ENCODE measurements around the gene PRADC1.

The PRADC1 gene

DNA sequence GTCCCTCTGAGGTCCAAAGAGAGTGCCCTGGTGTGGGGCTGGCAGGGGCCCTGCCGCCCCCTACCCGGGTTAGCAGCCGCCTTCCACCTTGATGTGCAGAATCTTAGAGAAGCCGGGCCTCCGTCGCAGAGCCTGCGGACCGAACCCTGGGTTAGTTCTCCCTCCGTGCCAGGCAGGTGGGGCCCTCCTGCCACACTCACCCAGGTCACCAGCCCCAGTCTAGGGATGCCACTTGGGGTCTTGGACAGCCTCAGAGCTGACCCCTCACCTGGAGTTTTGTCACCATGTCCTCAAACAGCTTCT, 25.8 kb upstream of the PRADC1 start:
- DNase-seq (ENCODE audit: low spot score) = no peak

DNA sequence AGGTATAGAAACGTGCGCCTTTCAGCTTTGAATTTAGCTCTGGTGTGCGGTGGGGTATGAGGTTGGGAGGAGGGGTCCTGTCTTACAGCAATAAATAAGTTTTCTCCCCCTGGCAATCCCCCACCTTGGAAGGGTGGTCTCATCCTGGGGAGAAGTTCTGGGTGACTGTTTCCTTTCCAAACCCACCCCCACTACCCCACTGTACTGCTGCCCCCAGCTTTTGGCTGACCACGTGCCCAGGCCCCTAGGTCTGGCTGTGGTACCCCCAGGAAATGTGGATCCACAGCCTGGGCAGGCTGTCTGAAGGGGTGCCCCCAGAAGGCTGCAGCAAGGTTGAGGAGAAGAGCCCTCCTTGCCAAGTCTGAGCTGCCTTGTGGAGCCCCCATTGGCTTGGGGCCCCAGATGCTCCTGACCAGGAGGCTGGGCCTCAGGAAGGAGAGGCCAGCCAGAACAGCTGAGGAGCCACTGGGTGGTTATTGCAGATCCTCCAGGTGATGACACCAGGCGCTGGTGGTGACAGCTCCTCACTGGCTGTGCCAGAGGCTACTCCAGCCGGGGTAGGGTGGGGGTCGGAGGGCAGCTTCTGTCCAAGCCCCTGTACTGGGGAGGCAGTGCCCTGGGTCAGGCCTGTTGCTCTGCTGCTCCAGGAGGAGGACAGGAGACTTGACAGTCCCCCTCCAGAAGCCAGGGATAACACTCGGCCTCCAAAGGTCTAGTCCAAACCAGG, 25.3 kb upstream of the PRADC1 start:
- DNase-seq (ENCODE audit: low spot score) = no peak

DNA sequence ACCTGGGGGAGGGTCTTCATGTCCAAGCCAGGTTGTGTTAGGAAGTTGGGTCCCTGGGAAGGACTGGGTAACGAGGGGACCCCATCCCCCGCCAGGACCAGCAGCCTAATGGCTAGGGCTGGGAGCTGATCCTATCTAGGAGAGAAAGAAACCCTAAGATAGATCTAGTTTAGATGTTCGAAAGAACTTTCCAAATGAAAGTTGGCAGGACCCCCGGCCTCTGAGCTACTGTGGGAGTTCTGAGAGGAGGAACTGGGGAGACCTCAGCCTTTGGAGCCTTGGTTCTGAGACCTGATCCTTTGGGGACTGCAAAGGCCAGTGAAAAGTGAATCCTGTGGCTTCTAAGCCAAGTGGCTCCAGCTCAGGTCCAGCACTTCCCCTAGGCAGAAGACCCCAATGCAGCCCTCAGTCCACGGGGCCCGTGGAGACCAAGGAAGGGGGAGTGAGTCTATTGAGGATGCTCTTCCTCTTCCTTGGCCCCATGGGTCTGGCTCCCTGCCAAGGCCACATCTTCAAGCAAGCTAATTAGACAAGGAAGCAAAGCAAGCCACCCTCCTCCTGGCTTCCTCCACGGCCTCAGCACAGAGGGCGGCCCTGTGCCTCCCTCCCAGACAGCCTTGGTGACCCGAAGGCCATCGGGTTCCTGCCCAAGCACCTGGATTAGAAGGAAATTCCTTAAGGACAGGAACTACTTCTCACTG, 24.5 kb upstream of the PRADC1 start:
- DNase-seq (ENCODE audit: low spot score) = no peak

DNA sequence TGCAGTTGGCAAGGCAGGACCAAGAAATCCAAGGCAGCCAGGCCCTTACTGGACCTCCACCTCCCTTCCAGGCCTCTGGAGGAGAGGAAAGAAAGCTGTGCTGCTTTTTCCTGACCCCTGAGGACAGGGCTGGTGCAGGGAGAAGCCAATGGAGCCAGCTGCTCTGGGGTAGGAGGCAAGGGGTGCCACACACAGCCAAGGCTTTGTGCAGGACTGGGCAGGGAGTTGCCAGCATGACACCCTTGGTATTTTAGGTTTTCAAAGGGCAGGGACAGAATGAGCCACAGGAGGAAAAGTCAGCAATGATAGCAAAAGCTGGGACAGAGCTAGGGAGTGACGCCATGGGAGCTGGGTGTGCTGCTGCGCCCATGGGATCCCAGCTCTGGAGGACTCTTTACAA, 24.0 kb upstream of the PRADC1 start:
- DNase-seq (ENCODE audit: low spot score) = no peak

DNA sequence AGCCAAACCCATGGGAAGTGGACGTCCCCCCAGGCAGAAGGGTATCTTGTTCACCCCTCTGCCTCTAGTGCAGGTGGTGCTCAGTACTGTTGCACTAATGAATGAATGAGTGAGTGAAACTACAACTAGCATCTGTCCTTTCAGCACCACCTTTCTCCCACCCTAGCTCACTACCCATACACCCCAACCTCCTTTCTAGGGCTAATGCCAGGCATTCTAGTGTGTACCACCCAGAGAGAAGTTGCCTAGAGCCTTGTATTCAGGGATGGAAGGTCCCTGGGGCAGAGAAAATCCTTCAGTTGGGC, 23.5 kb upstream of the PRADC1 start:
- DNase-seq (ENCODE audit: low spot score) = no peak

DNA sequence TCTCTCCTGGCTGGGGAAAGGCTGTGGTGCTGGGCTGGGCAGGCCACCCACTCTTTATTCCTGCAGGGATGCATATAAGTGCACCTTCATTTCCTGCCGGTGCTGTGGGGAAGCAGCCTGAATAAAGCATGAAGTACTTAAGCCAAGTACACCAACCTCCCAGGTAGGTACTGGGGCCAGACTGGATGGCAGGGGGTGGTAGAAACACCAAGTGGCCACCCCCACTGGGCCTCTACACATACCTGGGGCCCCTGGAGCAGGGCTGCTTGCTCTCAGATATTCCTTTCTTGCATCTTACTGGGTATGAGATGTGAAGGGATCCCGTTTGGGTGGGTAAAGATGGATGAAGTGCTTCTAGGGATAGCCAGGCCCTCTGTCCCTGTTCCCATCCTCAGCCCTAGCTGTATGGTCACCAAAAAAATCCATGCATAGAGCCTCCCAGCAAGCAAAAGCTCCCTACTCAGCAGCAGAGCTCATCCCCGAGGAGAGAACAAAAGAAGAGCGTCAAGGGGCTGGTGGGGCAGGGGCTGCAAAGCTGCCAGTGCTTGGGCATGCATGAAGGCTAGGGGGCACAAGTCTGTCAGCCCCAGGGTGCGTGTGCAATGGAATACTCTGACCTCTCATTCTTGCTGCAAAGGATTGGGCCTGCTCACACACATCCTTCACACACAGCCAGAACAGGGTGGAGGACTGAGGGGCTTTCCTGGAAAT, 23.0 kb upstream of the PRADC1 start:
- no peak for DNase-seq (ENCODE audit: low spot score)

DNA sequence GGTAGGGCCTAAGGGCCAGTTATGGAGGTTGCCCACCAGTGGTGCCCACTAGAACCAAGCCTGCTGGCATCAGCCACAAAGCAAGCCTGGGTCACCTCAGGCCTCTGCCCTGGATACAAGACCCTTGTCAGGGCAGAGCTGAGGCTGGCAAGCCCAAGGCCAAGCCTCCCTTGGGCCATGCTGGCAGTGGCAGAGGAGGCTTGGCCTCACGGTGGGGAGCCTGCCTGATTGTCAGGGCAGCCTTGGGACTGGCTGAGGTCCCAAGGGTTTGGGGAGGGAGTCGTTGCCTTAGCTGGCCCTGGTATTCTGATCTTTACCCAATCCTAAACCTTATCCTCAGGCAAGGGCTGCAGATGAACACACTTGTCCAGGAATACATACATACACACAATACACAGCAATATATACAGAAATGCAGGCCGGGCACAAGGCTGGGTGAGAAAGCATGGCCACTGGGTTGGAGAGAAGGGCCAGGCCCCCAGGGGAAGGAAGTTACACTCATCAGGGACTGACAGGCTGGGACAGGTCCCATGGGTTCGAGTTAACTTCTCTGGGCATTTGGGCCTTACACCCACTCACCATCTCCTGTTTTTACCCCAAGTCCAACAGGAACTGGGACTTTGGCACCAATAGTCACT, 22.1 kb upstream of the PRADC1 start:
- DNase-seq (ENCODE audit: low spot score) = no peak

DNA sequence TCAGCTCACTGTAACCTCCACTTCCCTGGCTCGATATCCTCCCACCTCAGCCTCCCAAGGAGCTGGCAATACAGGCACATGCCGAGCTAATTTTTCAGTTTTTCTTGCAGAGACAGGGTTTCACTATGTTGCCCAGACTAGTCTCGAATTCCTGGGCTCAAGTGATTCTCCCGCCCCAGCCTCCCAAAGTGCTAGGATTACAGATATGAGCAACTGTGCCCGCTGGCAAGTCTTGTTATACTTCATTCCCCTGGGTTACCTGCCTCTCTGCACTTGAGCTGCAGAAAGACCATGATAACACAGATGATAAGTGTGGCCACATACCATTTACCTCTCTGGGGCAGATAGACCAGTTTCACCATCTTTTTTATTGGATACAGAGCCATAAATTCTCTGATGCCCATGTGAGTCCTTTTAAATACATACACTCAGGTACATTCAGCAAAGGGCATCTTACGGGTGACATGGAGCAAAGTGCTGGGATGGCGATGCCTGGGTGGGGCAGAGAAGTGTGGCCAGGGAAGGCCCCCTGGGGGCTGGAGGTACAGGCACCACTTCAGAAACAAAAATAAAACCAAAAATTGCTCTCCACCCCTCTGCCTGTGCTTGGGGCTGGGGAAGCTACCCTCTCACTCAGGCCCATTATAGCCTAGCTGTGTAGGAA, 21.4 kb upstream of the PRADC1 start:
- no peak for DNase-seq (ENCODE audit: low spot score)

DNA sequence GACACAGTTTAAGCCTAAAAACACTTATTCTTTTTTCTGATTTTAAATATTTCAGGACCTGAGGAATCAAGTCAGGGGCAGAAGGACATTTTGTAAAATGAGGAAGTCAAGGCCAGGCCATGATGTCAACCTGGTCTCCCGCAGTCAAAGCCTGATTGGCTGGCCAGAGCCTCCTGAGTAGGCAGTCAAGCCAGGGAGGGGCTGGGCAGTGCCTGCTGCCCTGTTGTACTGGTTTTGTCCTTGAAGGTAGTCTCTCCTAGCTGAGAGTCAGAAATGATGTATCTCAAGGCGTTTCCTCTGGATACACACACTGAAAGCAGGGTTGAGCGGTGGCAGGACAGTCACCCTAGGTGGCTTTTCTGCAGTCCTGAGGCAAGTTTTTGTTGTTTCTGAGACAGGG, 20.9 kb upstream of the PRADC1 start:
- DNase-seq (ENCODE audit: low spot score) = no peak

DNA sequence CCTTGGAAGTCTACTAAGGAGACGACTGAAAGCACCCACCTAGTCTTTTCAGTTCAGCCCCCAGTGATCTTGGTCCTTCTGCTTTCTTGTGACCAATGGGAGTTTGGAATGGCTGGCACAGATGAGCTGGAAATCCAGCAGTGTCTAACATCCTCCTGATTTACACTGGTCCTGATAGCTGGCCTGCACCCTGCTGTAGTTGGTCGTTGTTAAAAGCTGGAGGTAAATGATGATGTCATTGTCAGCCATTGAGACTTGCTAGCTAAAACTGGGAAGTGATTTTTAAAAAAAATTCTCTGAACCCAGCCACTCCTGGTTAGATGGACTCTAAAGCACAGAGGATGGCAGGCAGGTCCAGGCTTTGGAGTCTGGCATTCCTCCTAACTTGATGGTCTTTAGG, 20.4 kb upstream of the PRADC1 start:
- no peak for DNase-seq (ENCODE audit: low spot score)

DNA sequence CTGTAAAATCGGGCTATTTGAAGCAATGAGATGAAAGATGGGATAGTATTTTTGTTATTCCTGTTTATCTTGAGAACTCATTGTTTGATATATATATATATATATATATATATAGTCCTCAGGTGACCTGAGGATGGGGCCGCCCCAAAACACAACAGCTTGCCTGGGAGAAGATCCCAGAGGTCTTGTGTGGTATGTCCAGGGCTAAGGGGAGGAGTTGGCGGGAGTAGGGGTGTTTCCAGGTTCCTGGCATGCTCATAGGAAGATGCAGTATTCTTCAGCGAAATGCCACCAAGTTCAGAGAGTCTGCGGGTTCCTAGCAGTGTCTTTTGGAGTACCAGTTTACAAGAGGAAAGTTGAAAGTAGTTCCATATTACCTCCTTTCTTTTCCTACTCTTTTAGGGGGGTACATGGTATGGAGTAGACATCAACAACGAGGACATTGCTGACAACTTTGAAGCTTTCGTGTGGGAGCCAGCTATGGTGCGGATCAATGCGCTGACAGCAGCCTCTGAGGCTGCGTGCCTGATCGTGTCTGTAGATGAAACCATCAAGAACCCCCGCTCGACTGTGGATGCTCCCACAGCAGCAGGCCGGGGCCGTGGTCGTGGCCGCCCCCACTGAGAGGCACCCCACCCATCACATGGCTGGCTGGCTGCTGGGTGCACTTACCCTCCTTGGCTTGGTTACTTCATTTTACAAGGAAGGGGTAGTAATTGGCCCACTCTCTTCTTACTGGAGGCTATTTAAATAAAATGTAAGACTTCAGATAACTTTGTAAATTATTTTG, 19.4 kb upstream of the PRADC1 start:
- no peak for DNase-seq (ENCODE audit: low spot score)

DNA sequence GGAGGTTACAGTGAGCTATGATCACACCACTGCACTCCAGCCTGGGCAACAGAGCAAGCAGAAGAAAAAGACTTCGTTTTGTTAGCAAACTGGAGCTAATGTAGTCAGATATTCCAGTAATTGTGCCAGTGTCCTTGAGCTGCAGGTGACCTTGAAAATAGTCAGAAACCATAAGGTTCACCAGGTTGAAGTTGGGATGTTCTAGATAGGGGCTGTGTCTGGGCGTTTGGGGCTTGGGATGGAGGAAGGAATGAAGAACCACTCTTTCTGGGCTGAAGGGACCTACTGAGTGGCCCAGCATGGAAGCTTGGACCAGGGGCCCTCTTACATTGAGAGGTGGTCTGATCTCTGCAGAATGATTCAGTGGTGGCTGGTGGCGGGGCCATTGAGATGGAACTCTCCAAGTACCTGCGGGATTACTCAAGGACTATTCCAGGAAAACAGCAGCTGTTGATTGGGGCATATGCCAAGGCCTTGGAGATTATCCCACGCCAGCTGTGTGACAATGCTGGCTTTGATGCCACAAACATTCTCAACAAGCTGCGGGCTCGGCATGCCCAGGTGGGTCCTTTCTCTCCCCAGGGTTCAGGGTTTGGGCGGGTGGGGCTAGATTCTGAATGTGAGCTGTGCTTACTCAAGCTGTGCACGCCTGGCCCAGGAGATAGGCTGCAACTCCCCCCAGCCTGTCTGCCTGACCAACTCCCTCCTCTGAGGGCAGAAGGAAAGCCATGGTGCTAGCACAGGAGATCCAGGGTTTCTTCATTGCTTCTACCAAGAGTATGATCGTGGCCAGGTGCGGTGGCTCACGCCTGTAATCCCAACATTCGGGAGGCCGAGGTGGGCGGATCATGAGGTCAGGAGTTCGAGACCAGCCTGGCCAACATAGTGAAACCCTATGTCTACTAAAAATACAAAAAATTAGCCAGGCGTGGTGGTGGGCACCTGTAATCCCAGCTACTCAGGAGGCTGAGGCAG, 18.1 kb upstream of the PRADC1 start:
- DNase-seq (ENCODE audit: low spot score) = no peak

DNA sequence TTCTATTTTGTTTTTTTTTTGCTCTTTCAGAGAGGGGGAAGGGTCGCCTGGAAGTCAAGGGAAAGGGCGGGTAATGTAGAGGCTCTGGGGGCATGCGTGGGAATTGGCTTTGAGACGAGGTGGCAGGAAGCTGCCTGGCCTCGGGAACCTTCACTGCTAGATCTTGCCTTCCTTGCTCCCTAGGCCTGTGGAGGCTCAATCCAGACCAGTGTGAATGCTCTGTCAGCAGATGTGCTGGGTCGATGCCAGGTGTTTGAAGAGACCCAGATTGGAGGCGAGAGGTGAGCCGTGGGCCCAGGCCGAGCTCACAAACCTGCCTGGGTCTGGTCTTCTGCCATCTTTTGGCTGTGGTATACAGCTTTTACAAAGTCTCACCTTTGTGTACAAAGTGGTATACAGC, 16.6 kb upstream of the PRADC1 start:
- no peak for DNase-seq (ENCODE audit: low spot score)

DNA sequence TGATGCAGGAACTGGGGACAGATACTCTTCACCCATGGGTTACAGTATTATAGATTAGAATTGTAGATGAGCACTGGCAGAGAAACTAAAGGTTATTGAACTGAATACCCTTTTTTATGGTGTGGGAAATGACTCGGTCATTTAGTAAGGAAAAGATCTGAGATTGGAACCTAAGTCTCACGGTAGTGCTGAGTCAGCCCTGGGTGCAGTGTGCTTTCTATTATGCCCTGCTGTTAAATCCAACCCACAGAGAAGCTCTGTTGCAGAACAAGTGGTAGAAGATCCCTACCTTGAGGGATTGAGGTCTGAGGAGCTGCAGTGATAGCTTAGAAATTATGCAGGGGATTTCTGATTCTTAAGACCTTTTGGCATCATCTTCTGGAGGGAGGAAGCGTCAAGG, 13.8 kb upstream of the PRADC1 start:
- DNase-seq (ENCODE audit: low spot score) = no peak

DNA sequence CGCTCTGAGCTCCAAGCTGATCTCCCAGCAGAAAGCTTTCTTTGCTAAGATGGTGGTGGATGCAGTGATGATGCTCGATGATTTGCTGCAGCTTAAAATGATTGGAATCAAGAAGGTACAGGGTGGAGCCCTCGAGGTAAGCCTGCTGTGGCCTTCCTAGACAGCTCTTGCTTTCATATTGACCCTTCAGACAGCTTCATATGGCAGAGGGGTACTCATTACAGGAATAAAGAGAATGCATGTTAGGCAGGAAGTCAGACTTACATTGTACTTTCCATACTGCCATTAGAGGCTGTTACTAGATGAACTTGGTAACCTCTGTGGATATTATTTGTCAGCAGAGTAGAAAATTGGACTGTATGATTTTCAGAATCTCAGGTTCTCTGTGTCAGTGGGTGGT, 11.5 kb upstream of the PRADC1 start:
- no peak for DNase-seq (ENCODE audit: low spot score)

DNA sequence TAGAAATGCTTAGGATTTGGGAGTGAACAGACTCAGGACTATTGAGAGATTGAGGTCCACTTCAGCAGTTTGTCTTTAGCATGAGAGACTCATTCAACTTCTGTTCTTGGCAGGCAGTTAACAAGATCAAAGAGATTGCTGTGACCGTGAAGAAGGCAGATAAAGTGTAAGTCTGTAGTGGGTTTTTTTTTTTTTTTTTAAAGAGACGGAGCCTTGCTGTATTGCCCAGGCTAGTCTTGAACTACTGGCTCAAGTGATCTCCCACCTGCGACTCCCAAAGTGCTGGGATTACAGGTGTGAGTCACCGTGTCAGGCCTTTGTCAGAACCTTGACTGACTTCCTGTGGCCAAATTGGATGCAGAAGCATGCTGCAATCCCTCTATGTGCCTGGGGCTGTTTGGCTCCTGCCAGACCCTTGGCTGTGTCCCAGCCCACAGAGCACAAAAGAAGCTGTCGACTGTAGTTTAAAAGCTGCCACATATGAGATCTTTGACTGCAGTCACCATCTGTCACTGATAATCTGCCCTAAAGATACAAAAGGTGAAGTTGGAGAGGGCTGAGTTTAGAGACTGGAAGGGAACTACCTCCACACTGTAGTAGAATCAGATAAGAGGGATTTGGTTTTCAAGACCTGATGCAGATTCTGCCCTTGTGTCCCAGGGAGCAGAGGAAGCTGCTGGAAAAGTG, 11.0 kb upstream of the PRADC1 start:
- no peak for DNase-seq (ENCODE audit: low spot score)

DNA sequence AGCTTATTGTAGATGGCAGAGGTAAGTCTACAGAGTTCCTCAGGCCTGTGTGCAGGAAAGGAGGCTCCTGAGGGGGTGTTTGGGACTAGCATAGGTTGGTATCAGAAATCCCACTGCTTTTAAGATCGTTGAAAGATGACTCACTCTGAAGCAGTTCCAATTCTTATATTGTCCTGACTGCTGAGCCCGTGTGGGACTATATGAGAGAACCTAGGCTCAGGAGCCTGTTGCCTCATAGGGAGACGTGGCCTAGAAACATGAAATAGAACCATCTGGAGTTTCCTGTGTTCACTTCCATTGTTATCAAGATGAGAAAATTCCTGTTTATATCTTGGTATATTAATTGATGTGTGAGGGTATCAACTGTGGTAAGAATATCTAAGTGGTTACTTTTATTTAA, 6.7 kb upstream of the PRADC1 start:
- no peak for DNase-seq (ENCODE audit: low spot score)

DNA sequence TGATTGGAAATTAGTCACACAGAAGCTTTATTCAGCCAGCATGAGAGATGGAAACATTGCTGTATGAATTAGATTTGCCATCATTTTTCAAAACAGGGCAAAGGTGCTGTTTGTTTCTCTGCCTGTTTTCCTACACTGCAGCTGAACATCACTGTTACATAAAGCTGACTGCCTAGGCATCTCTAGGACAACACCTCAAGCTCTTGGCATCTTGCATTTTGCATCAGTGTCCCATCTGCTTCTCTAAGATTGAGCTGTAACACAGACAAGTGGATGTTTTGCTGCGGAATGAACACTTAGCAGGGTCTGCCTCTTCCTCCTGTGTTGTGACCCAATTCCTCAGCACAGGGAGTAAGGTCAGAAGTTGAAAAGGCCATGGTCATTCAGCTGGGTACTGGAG, 5.9 kb upstream of the PRADC1 start:
- no peak for DNase-seq (ENCODE audit: low spot score)

DNA sequence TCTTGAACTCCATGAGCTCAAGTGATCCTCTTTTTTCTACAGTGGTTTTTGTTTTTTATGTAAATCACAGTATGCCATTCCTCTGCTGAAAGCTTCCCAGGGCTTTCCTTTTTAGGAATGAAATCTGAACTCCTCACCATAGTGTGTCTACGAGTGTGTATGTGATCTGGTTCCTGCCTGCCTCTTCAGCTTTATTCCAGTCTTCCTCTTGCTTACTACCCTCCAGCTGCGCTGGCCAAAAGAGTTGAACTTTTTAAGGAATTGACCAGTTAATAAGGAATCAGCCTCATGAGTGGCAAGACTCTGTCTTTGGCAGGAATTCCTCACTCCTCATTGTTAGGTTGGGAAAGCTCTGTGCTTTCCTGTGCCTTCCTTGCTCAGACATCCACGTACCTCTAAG, 5.1 kb upstream of the PRADC1 start:
- DNase-seq (ENCODE audit: low spot score) = no peak

DNA sequence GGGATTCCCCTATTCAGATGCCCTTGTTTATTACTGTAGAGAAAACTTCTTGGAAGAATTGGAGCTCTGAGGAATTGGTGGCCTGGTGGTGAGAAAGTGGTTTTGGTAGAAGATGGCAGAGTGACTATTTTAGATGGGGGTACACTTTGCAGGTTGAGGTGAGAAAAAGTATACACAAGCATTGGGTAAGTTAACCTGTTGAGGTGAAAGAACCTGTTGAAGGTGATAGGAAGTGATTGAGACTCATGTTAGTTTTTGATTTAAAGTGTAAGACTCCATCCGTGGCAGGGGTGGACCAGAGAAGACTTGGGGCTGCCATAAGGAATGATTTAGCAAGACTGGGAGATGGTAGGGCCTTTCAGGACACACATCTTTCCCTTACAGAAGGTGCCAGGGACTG, 4.1 kb upstream of the PRADC1 start:
- no peak for DNase-seq (ENCODE audit: low spot score)

All from SW480 (cell line).